Effector memory CD4-positive, alpha-beta T cell (primary cell): ENCODE results near the gene SH3D21.

Experiments used
- DNase-seq, 3 donors: peaks; one replicate each; pipeline ENCODE4 v3.0.0-alpha.2; 2020
- H3K27ac ChIP-seq: 2 replicates; pipeline ENCODE4 v1.7.0; 2013; ENCODE audit warnings: mild to moderate bottlenecking, low read length, moderate library complexity; ENCODE audit not compliant: insufficient read depth, poor library complexity, severe bottlenecking
- H3K27me3 ChIP-seq: replicated peaks from 2 replicates; pipeline ENCODE4 v1.7.0; 2013; ENCODE audit warnings: mild to moderate bottlenecking, low read length; ENCODE audit not compliant: insufficient read depth, control insufficient read depth, poor library complexity, severe bottlenecking
- H3K36me3 ChIP-seq: 2 replicates; pipeline ENCODE4 v1.7.0; 2013; ENCODE audit warnings: mild to moderate bottlenecking, low read length, moderate library complexity; ENCODE audit not compliant: control insufficient read depth, insufficient read depth
- H3K4me1 ChIP-seq: 2 replicates; pipeline ENCODE4 v1.7.0; 2013; ENCODE audit warnings: low read length, mild to moderate bottlenecking; ENCODE audit not compliant: control insufficient read depth, insufficient read depth, poor library complexity, severe bottlenecking
- H3K4me3 ChIP-seq: 2 replicates; pipeline ENCODE4 v1.7.0; 2013; ENCODE audit warnings: low read length, low read depth, mild to moderate bottlenecking; ENCODE audit not compliant: insufficient read depth, poor library complexity, severe bottlenecking
- H3K9me3 ChIP-seq: 2 replicates; pipeline ENCODE4 v1.7.0; 2013; ENCODE audit warnings: mild to moderate bottlenecking, low read length, moderate library complexity; ENCODE audit not compliant: control insufficient read depth

Gene SH3D21

GRCh38 chr1:36352910-36353878 is 47.0 kb downstream of the SH3D21 start:
- no peak overlapping the region for H3K4me3 ChIP-seq
- H3K4me1 ChIP-seq: peaks cover 14% of the 10 kb centered on the region
- DNase-seq: no peak
- no peaks in the 10 kb centered on the region for H3K27me3 ChIP-seq
- no peak overlapping the region for H3K27ac ChIP-seq
- H3K9me3 ChIP-seq: no peaks in the 10 kb centered on the region
- peaks cover 57% of the 10 kb centered on the region for H3K36me3 ChIP-seq

GRCh38 chr1:36354486-36354885 is 48.3 kb downstream of the SH3D21 start:
- Histone ChIP-seq H3K9me3 (no peaks in the 10 kb centered on the region), H3K4me1 (peaks cover 16% of the 10 kb centered on the region), H3K36me3 (peaks cover 51% of the 10 kb centered on the region), H3K27ac (no peak overlapping the region), H3K4me3 (no peak overlapping the region), H3K27me3 (no peaks in the 10 kb centered on the region)
- no peak for DNase-seq

- Histone ChIP-seq H3K4me3 (no peak overlapping the region), H3K36me3 (peaks cover 43% of the 10 kb centered on the region), H3K27me3 (no peaks in the 10 kb centered on the region), H3K4me1 (peaks cover 15% of the 10 kb centered on the region), H3K9me3 (no peaks in the 10 kb centered on the region), H3K27ac (no peak overlapping the region)
- DNase-seq: no peak
These were observed 49.6 kb downstream of the SH3D21 start for GRCh38 chr1:36355811-36356210.

- DNase-seq: no peak
- Histone ChIP-seq H3K4me3 (no peak overlapping the region), H3K36me3 (peaks cover 53% of the 10 kb centered on the region), H3K9me3 (no peaks in the 10 kb centered on the region), H3K27me3 (no peaks in the 10 kb centered on the region), H3K4me1 (peaks cover 11% of the 10 kb centered on the region), H3K27ac (no peak overlapping the region)
These were observed 52.4 kb downstream of the SH3D21 start for GRCh38 chr1:36358514-36359084.

- no peak for DNase-seq
- Histone ChIP-seq H3K4me1 (peaks cover 11% of the 10 kb centered on the region), H3K27me3 (no peaks in the 10 kb centered on the region), H3K27ac (no peak overlapping the region), H3K9me3 (no peaks in the 10 kb centered on the region), H3K36me3 (peaks cover 45% of the 10 kb centered on the region), H3K4me3 (no peak overlapping the region)
These were observed 53.2 kb downstream of the SH3D21 start for GRCh38 chr1:36359383-36359782.

- peaks cover 38% of the 10 kb centered on the region for H3K36me3 ChIP-seq
- H3K27ac ChIP-seq: no peak overlapping the region
- H3K4me3 ChIP-seq: no peak overlapping the region
- peaks cover 11% of the 10 kb centered on the region for H3K4me1 ChIP-seq
- no peaks in the 10 kb centered on the region for H3K27me3 ChIP-seq
- no peaks in the 10 kb centered on the region for H3K9me3 ChIP-seq
- DNase-seq: peak in 1 of 3 donors; percentile 13
These were observed 53.9 kb downstream of the SH3D21 start for GRCh38 chr1:36359911-36360550.

- H3K4me1 ChIP-seq: peaks cover 34% of the 10 kb centered on the region
- H3K27me3 ChIP-seq: no peaks in the 10 kb centered on the region
- peak overlapping the region; percentile 50 for H3K27ac ChIP-seq
- DNase-seq: no peak
- H3K36me3 ChIP-seq: peaks cover 16% of the 10 kb centered on the region
- no peaks in the 10 kb centered on the region for H3K9me3 ChIP-seq
- H3K4me3 ChIP-seq: no peak overlapping the region
These were observed 59.2 kb downstream of the SH3D21 start for GRCh38 chr1:36365381-36365780.

GRCh38 chr1:36366091-36366661 is 60.0 kb downstream of the SH3D21 start:
- Histone ChIP-seq H3K36me3 (peaks cover 16% of the 10 kb centered on the region), H3K4me3 (no peak overlapping the region), H3K4me1 (peaks cover 34% of the 10 kb centered on the region), H3K27ac (peak overlapping the region; percentile 50), H3K9me3 (no peaks in the 10 kb centered on the region), H3K27me3 (no peaks in the 10 kb centered on the region)
- DNase-seq: peak; percentile 21 to 45 (median 39)

- Histone ChIP-seq H3K27me3 (no peaks in the 10 kb centered on the region), H3K4me1 (peaks cover 33% of the 10 kb centered on the region), H3K27ac (peak overlapping the region; percentile 61), H3K9me3 (no peaks in the 10 kb centered on the region), H3K36me3 (peaks cover 11% of the 10 kb centered on the region), H3K4me3 (no peak overlapping the region)
- DNase-seq: peak in 1 of 3 donors; percentile 15
These were observed 60.9 kb downstream of the SH3D21 start for GRCh38 chr1:36367066-36367465.
